ENCODE measurements around the gene ZSCAN5C.

Gene ZSCAN5C

DNA sequence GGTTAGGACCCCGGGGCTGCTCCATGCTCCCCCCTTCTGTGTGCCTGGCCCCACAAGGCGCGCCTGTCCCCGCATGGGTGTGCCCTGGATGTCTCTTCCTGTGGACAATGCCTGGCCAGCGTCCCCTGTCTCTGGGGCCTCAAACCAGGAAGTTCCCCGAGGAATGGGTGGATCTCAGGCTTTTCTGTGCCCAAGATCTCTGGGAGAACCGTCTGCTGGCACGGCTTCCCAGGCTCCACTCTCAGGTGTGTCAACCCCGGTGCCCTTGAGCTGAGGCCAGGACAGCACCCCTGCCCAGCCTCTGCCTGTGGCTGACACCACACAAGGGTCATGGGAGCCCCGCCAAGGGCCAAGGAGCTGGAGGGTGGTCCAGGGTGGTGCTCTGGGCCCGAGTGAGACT, 45.3 kb upstream of the ZSCAN5C start:
- H3K14ac ChIP-seq (ENCODE audit: low read length): no peak overlapping the region
- no peak overlapping the region for H3K4ac ChIP-seq (ENCODE audit: low read length)
- no peak overlapping the region for H2BK15ac ChIP-seq (ENCODE audit: low read length)
- no peak overlapping the region for H3K18ac ChIP-seq (ENCODE audit: low read length)
- H3K9ac ChIP-seq (ENCODE audit: low read depth, low read length, poor library complexity): no peak overlapping the region
- H2AK5ac ChIP-seq (ENCODE audit: low read depth, low read length): no peak overlapping the region
- peaks cover 10 to 12% of the 10 kb centered on the region in 2 donors for H3K4me1 ChIP-seq (ENCODE audit: control insufficient read depth in 2 of 2, insufficient read depth in 1 of 2, low read depth in 1 of 2, low read length in 2 of 2)
- no peak overlapping the region for H2BK120ac ChIP-seq (ENCODE audit: low read depth, low read length)
- H3K4me2 ChIP-seq (ENCODE audit: insufficient read depth, low read length, poor library complexity, severe bottlenecking): no peak overlapping the region
- no peak overlapping the region for H4K91ac ChIP-seq (ENCODE audit: low read depth, low read length, poor library complexity)
- no peak overlapping the region for H2BK12ac ChIP-seq (ENCODE audit: low read length)
- H2AFZ ChIP-seq (ENCODE audit: low read length): no peak overlapping the region
- H3K27ac ChIP-seq (replicated peaks; ENCODE audit: low read length): no peak overlapping the region
- no peaks in the 10 kb centered on the region for H3K27me3 ChIP-seq (ENCODE audit: control insufficient read depth in 3 of 3, insufficient read depth in 3 of 3, low read depth in 1 of 3, low read length in 3 of 3)
- DNase-seq (ENCODE audit: low spot score): no peak
- H3K9me3 ChIP-seq (replicated peaks in 1 of 2; ENCODE audit: control insufficient read depth in 2 of 2, insufficient read depth in 1 of 2, low read depth in 1 of 2, low read length in 2 of 2): no peaks in the 10 kb centered on the region
- H3K23ac ChIP-seq (ENCODE audit: low read depth, low read length, poor library complexity): peak overlapping the region; percentile 6
- no peak overlapping the region for H3K4me3 ChIP-seq (ENCODE audit: low read length in 2 of 2)
- H3K36me3 ChIP-seq (replicated peaks in 1 of 2; ENCODE audit: control insufficient read depth in 2 of 2, insufficient read depth in 2 of 2, low read length in 2 of 2): peaks cover 37 to 60% of the 10 kb centered on the region in 2 donors
- no peak overlapping the region for H2BK5ac ChIP-seq (ENCODE audit: low read length)
- H3K79me1 ChIP-seq (ENCODE audit: low read depth, low read length): peaks cover 4% of the 10 kb centered on the region
- H4K8ac ChIP-seq (ENCODE audit: low read depth, low read length): no peak overlapping the region
- WGBS, 2 donors (ENCODE audit: extremely low coverage in 2 of 2, insufficient read length in 2 of 2, insufficient replicate concordance in 1 of 2): no CpG with 5 or more reads among the region's 11 CpGs

DNA sequence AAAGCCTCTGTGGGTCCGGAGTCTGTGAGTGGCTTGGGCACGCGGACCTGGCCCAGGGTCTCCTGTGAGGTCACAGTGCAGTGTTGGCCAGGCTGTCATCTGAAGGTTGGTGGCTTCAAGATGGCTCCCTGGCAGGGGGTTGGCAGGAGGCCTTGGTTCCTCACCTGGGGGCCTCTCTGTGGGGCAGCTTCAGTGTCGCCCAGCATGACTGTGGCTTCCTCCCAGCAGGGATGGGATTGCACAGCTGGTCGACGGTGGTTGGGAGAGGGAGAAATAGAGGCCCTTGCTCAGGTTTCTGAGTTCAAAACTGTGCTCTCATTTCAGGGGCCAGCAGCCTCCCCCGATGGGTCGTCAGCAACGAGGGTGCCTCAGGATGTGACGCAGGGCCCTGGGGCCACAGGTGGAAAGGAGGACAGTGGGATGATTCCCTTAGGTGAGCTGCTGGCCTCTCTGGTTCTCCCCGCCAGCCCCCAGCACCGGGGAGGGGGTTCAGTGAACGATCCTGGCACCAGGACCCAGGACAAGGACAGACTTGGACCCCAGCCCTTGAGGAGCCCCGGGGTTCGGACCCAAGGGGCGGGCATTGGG, 43.8 kb upstream of the ZSCAN5C start:
- WGBS, 2 donors (ENCODE audit: extremely low coverage in 2 of 2, insufficient read length in 2 of 2, insufficient replicate concordance in 1 of 2): no CpG with 5 or more reads among the region's 16 CpGs

DNA sequence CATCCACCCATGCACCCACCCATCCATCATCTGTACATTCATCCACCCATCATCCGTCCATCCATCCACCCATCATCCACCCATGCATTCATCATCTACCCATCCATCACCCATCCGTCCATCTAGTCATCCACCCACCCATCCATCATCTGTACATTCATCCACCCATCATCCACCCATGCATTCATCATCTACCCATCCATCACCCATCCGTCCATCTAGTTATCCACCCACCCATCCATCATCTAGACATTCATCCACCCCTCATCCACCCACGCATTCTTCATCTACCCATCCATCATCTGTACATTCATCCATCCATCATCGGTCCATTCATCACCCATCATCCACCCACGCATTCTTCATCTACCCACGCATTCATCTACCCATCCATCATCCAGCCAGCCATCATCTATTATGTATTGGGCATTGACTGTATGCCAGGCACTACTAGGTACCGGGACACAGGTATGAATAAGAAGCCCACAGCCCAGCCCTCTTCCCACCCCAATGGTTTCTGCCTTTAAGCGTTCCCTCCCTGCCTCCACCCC, 43.0 kb upstream of the ZSCAN5C start:
- Histone ChIP-seq H3K23ac (ENCODE audit: low read depth, low read length, poor library complexity) (no peak overlapping the region), H2BK12ac (ENCODE audit: low read length) (no peak overlapping the region), H3K4me1 (ENCODE audit: control insufficient read depth in 2 of 2, insufficient read depth in 1 of 2, low read depth in 1 of 2, low read length in 2 of 2) (no peaks in the 10 kb centered on the region), H3K27me3 (ENCODE audit: control insufficient read depth in 3 of 3, insufficient read depth in 3 of 3, low read depth in 1 of 3, low read length in 3 of 3) (no peaks in the 10 kb centered on the region), H2AFZ (ENCODE audit: low read length) (no peak overlapping the region), H3K9me3 (replicated peaks in 1 of 2; ENCODE audit: control insufficient read depth in 2 of 2, insufficient read depth in 1 of 2, low read depth in 1 of 2, low read length in 2 of 2) (no peaks in the 10 kb centered on the region), H3K14ac (ENCODE audit: low read length) (no peak overlapping the region), H3K27ac (replicated peaks; ENCODE audit: low read length) (no peak overlapping the region), H3K4me2 (ENCODE audit: insufficient read depth, low read length, poor library complexity, severe bottlenecking) (no peak overlapping the region), H3K18ac (ENCODE audit: low read length) (no peak overlapping the region), H3K79me1 (ENCODE audit: low read depth, low read length) (peaks cover 4% of the 10 kb centered on the region), H2BK15ac (ENCODE audit: low read length) (no peak overlapping the region), H4K91ac (ENCODE audit: low read depth, low read length, poor library complexity) (no peak overlapping the region), H2BK120ac (ENCODE audit: low read depth, low read length) (no peak overlapping the region), H3K36me3 (replicated peaks in 1 of 2; ENCODE audit: control insufficient read depth in 2 of 2, insufficient read depth in 2 of 2, low read length in 2 of 2) (peaks cover 41 to 56% of the 10 kb centered on the region in 2 donors), H2AK5ac (ENCODE audit: low read depth, low read length) (no peak overlapping the region), H3K4ac (ENCODE audit: low read length) (no peak overlapping the region), H3K9ac (ENCODE audit: low read depth, low read length, poor library complexity) (peak overlapping the region; percentile 34), H2BK5ac (ENCODE audit: low read length) (no peak overlapping the region), H3K4me3 (ENCODE audit: low read length in 2 of 2) (no peak overlapping the region), H4K8ac (ENCODE audit: low read depth, low read length) (no peak overlapping the region)
- DNase-seq (ENCODE audit: low spot score): no peak
- 100% methylated on average over 4 of the region's 9 CpGs; no CpG with 5 or more reads in 1 of the 2 donors for WGBS, 2 donors (ENCODE audit: extremely low coverage in 2 of 2, insufficient read length in 2 of 2, insufficient replicate concordance in 1 of 2)

More for the DNA sequence above, 43.8 kb upstream of the ZSCAN5C start:
- Histone ChIP-seq H3K79me1 (ENCODE audit: low read depth, low read length) (peaks cover 4% of the 10 kb centered on the region), H3K9me3 (replicated peaks in 1 of 2; ENCODE audit: control insufficient read depth in 2 of 2, insufficient read depth in 1 of 2, low read depth in 1 of 2, low read length in 2 of 2) (no peaks in the 10 kb centered on the region), H2AK5ac (ENCODE audit: low read depth, low read length) (no peak overlapping the region), H3K14ac (ENCODE audit: low read length) (no peak overlapping the region), H4K91ac (ENCODE audit: low read depth, low read length, poor library complexity) (no peak overlapping the region), H4K8ac (ENCODE audit: low read depth, low read length) (no peak overlapping the region), H3K4me3 (ENCODE audit: low read length in 2 of 2) (no peak overlapping the region), H3K4me1 (ENCODE audit: control insufficient read depth in 2 of 2, insufficient read depth in 1 of 2, low read depth in 1 of 2, low read length in 2 of 2) (peaks cover 2 to 7% of the 10 kb centered on the region in 2 donors), H3K27me3 (ENCODE audit: control insufficient read depth in 3 of 3, insufficient read depth in 3 of 3, low read depth in 1 of 3, low read length in 3 of 3) (no peaks in the 10 kb centered on the region), H2BK120ac (ENCODE audit: low read depth, low read length) (no peak overlapping the region), H3K23ac (ENCODE audit: low read depth, low read length, poor library complexity) (no peak overlapping the region), H3K36me3 (replicated peaks in 1 of 2; ENCODE audit: control insufficient read depth in 2 of 2, insufficient read depth in 2 of 2, low read length in 2 of 2) (peaks cover 41 to 60% of the 10 kb centered on the region in 2 donors), H3K4me2 (ENCODE audit: insufficient read depth, low read length, poor library complexity, severe bottlenecking) (no peak overlapping the region), H2BK5ac (ENCODE audit: low read length) (no peak overlapping the region), H3K9ac (ENCODE audit: low read depth, low read length, poor library complexity) (peak overlapping the region; percentile 12), H3K4ac (ENCODE audit: low read length) (no peak overlapping the region), H3K27ac (replicated peaks; ENCODE audit: low read length) (no peak overlapping the region), H2AFZ (ENCODE audit: low read length) (no peak overlapping the region), H2BK15ac (ENCODE audit: low read length) (no peak overlapping the region), H3K18ac (ENCODE audit: low read length) (no peak overlapping the region), H2BK12ac (ENCODE audit: low read length) (no peak overlapping the region)
- DNase-seq (ENCODE audit: low spot score): no peak

DNA sequence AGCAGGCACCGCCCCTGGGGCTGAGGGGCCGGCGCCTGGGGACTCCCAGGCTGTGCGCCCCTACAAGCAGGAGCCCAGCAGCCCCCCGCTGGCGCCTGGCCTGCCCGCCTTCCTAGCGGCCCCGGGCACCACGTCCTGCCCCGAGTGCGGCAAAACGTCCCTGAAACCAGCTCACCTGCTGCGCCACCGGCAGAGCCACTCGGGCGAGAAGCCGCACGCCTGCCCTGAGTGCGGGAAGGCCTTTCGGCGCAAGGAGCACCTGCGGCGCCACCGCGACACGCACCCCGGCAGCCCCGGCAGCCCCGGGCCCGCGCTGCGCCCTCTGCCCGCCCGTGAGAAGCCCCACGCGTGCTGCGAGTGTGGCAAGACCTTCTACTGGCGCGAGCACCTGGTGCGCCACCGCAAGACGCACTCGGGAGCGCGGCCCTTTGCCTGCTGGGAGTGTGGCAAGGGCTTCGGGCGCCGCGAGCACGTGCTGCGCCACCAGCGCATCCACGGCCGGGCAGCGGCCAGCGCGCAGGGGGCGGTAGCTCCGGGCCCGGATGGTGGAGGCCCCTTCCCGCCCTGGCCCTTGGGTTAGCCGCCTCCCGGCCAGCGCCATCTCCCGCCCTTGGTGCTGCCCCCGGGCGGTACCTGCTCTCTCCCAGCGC, 42.3 kb upstream of the ZSCAN5C start:
- Histone ChIP-seq H2BK12ac (ENCODE audit: low read length) (no peak overlapping the region), H3K4me1 (ENCODE audit: control insufficient read depth in 2 of 2, insufficient read depth in 1 of 2, low read depth in 1 of 2, low read length in 2 of 2) (no peaks in the 10 kb centered on the region), H3K9ac (ENCODE audit: low read depth, low read length, poor library complexity) (no peak overlapping the region), H3K27ac (replicated peaks; ENCODE audit: low read length) (no peak overlapping the region), H2BK120ac (ENCODE audit: low read depth, low read length) (no peak overlapping the region), H3K27me3 (ENCODE audit: control insufficient read depth in 3 of 3, insufficient read depth in 3 of 3, low read depth in 1 of 3, low read length in 3 of 3) (no peaks in the 10 kb centered on the region), H3K4ac (ENCODE audit: low read length) (no peak overlapping the region), H3K23ac (ENCODE audit: low read depth, low read length, poor library complexity) (no peak overlapping the region), H3K18ac (ENCODE audit: low read length) (no peak overlapping the region), H4K91ac (ENCODE audit: low read depth, low read length, poor library complexity) (no peak overlapping the region), H3K14ac (ENCODE audit: low read length) (no peak overlapping the region), H3K4me2 (ENCODE audit: insufficient read depth, low read length, poor library complexity, severe bottlenecking) (no peak overlapping the region), H3K4me3 (ENCODE audit: low read length in 2 of 2) (no peak overlapping the region), H2AK5ac (ENCODE audit: low read depth, low read length) (no peak overlapping the region), H2BK15ac (ENCODE audit: low read length) (no peak overlapping the region), H4K8ac (ENCODE audit: low read depth, low read length) (no peak overlapping the region), H3K9me3 (replicated peaks in 1 of 2; ENCODE audit: control insufficient read depth in 2 of 2, insufficient read depth in 1 of 2, low read depth in 1 of 2, low read length in 2 of 2) (no peaks in the 10 kb centered on the region), H3K79me1 (ENCODE audit: low read depth, low read length) (peaks cover 4% of the 10 kb centered on the region), H2AFZ (ENCODE audit: low read length) (no peak overlapping the region), H2BK5ac (ENCODE audit: low read length) (no peak overlapping the region), H3K36me3 (replicated peaks in 1 of 2; ENCODE audit: control insufficient read depth in 2 of 2, insufficient read depth in 2 of 2, low read length in 2 of 2) (peaks cover 39 to 51% of the 10 kb centered on the region in 2 donors)
- WGBS, 2 donors (ENCODE audit: extremely low coverage in 2 of 2, insufficient read length in 2 of 2, insufficient replicate concordance in 1 of 2): no CpG with 5 or more reads among the region's 69 CpGs
- no peak for DNase-seq (ENCODE audit: low spot score)

Data from neuronal stem cell (in vitro differentiated cells).